ENCODE data around the gene ZBTB17. TPM values are rescaled to one million over a fixed set of nuclear protein-coding genes. Genes with fewer than 3 reads are reported as not detected.

The ZBTB17 gene
- total RNA-seq, 8 experiments from 2014 or later: 18.2 to 48.9 (median 38.4) TPM

DNA sequence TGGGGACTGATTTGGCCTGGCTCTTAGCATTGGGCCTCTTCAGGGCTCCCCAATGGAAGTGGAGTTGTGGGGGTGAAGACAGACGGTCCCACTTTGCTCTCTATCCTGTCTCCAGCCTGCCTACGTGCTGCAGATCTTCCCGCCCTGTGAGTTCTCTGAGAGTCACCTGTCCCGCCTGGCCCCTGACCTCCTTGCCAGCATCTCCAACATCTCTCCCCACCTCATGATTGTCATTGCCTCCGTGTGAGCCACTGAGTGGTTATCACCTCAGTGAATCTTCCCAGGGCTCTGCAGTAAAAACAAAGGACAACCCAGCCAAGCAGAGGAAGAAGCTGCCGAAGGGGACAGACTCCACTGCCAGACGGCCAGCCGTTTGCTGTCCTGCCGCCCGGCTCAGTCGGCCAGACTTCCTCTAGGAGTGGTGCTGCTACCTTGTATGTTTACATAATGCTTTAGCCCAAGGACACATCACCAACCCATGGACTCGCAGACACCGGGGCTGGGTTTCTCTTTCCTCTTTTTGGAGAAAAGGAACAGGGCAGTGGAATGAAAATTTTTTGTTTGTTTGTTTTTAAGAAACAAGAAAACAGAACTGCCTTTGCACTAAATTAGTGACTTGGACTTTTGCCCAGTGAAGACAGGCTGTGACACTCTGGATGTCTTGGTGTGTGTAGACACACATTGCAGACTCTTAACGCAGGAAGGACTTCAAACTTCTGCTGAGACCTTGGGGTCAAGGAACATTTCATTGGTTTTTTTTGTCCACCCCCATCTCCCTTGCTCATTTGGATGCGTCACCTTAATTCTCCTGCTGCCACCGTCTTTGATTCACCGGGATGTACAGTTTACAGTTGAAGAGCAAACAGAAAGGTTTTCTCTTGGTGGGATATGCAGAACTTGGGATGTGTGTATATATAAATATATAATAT is 36.5 kb downstream of the ZBTB17 start:
- 28 to 96% (median 90%) methylated on average over 4 to 17 of the region's 17 CpGs; no CpG with 5 or more reads in 1 of the 10 experiments for WGBS, 10 experiments
- in situ Hi-C loops (cut with MboI; ENCODE audit: low pct_unique_long_range_greater_than_20kb in 2 of 9, low sequenced_read_pairs in 9 of 9, unreplicated experiment in 9 of 9): loop anchor here in 1 of 9 experiments (25.0 kb wide), 1 partner anchor 127 kb away; the partner anchor contains the start of gene UQCRHL
- H3K27ac ChIP-seq: no peak overlapping the region
- no peak overlapping the region for H3K4me3 ChIP-seq
- H3K4me1 ChIP-seq (replicated peaks in 1 of 2): no peaks in the 10 kb centered on the region
- ATAC-seq (replicated peaks in 6 of 8): peak in 3 of 8 experiments; percentile 30 to 86 (median 79)

DNA sequence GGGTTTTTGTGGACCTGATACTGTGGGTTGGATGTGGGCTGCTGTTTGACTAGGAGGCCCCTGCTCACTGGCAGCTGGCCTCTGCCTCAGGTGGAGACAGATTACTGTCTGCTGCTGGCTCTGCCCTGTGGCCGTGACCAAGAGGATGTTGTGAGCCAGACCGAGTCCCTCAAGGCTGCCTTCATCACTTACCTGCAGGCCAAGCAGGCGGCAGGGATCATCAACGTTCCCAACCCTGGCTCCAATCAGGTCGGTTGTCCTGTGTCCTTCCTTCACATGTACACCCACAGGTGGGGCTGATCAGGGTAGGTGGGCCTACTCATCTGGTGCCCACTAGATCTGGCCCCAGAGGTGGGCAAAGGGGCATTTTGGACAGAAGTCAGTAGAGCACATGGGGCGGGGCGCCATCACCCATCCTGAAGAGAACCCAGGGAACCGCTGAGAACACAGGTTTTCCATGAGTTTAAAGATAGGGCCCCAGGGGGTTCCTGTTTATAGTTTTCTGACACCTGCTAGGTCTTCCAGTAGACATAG is 37.2 kb downstream of the ZBTB17 start:
- H3K27ac ChIP-seq: no peak overlapping the region
- no peak for ATAC-seq (replicated peaks in 6 of 8)
- 88 to 100% (median 96%) methylated on average over 2 to 7 of the region's 8 CpGs; no CpG with 5 or more reads in 2 of the 10 experiments for WGBS, 10 experiments
- in situ Hi-C loops (cut with MboI; ENCODE audit: low pct_unique_long_range_greater_than_20kb in 2 of 9, low sequenced_read_pairs in 9 of 9, unreplicated experiment in 9 of 9): loop anchor here in 1 of 9 experiments (25.0 kb wide), 1 partner anchor 126 kb away; the partner anchor contains the start of gene UQCRHL
- H3K4me1 ChIP-seq (replicated peaks in 1 of 2): no peaks in the 10 kb centered on the region
- H3K4me3 ChIP-seq: no peak overlapping the region

DNA sequence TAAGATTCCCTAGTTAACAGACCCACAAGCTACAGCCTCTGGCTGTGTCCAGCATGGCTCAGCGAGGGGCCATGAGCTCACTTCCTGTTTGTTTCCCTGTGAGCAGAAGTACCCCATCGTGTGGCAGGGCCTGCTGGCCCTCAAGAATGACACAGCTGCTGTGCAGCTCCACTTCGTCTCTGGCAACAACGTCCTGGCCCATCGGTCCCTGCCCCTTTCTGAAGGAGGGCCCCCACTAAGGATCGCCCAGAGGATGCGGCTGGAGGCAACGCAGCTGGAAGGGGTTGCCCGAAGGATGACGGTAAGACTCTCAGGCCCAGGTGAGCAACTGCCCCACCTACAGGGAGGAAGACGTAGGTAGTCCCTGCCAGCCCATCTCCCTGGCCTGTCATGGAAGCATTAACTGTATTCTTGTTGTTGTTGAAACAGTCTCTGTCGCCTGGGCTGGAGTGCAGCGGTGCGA is 38.2 kb downstream of the ZBTB17 start:
- peak in 1 of 8 experiments; percentile 23 for ATAC-seq (replicated peaks in 6 of 8)
- WGBS, 10 experiments: 20 to 91% (median 81%) methylated on average over 1 to 11 of the region's 14 CpGs; no CpG with 5 or more reads in 4 of the 10 experiments
- H3K4me3 ChIP-seq: no peak overlapping the region
- H3K4me1 ChIP-seq (replicated peaks in 1 of 2): no peaks in the 10 kb centered on the region
- in situ Hi-C loops (cut with MboI; ENCODE audit: low pct_unique_long_range_greater_than_20kb in 2 of 9, low sequenced_read_pairs in 9 of 9, unreplicated experiment in 9 of 9): loop anchor here in 1 of 9 experiments (25.0 kb wide), 1 partner anchor 125 kb away; the partner anchor contains the start of gene UQCRHL
- no peak overlapping the region for H3K27ac ChIP-seq

DNA sequence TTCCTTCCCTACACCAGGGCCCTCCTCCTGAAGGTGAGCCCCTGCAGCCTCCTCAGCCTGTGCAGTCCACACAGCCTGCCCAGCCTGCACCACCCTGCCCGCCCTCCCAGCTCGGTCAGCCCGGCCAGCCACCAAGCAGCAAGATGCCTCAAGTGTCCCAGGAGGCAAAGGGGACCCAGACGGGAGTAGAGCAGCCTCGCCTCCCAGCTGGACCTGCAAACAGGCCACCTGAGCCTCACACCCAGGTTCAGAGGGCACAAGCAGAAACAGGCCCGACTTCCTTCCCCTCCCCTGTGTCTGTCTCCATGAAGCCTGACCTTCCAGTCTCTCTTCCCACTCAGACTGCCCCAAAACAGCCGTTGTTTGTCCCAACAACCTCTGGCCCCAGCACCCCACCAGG is 38.8 kb downstream of the ZBTB17 start:
- no peak for ATAC-seq (replicated peaks in 6 of 8)
- Histone ChIP-seq H3K27ac (no peak overlapping the region), H3K4me3 (no peak overlapping the region), H3K4me1 (replicated peaks in 1 of 2) (no peaks in the 10 kb centered on the region)
- WGBS, 10 experiments: 80 to 100% (median 94%) methylated on average over 1 to 2 of the region's 7 CpGs; no CpG with 5 or more reads in 7 of the 10 experiments
- in situ Hi-C loops (cut with MboI; ENCODE audit: low pct_unique_long_range_greater_than_20kb in 2 of 9, low sequenced_read_pairs in 9 of 9, unreplicated experiment in 9 of 9): loop anchor here in 1 of 9 experiments (25.0 kb wide), 1 partner anchor 125 kb away; the partner anchor contains the start of gene UQCRHL

DNA sequence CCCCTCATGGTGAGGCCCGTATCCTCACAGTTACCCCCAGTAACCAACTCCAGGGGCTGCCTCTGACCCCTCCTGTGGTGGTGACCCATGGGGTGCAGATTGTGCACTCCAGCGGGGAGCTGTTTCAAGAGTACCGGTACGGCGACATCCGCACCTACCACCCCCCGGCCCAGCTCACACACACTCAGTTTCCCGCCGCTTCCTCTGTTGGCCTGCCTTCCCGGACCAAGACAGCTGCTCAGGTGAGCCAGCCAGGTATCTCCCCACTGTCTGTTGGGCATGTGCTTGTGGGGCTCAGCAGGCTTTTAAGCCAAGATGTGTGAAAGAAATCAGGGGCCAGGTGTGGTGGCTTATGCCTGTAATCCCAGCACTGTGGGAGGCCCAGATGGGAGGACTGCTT is 39.9 kb downstream of the ZBTB17 start:
- 80 to 100% (median 100%) methylated on average over 1 of the region's 10 CpGs; no CpG with 5 or more reads in 7 of the 10 experiments for WGBS, 10 experiments
- no peak overlapping the region for H3K27ac ChIP-seq
- in situ Hi-C loops (cut with MboI; ENCODE audit: low pct_unique_long_range_greater_than_20kb in 2 of 9, low sequenced_read_pairs in 9 of 9, unreplicated experiment in 9 of 9): loop anchor here in 1 of 9 experiments (25.0 kb wide), 1 partner anchor 124 kb away; the partner anchor contains the start of gene UQCRHL
- no peaks in the 10 kb centered on the region for H3K4me1 ChIP-seq (replicated peaks in 1 of 2)
- peak in 2 of 8 experiments; percentile 1 to 7 for ATAC-seq (replicated peaks in 6 of 8)
- no peak overlapping the region for H3K4me3 ChIP-seq

DNA sequence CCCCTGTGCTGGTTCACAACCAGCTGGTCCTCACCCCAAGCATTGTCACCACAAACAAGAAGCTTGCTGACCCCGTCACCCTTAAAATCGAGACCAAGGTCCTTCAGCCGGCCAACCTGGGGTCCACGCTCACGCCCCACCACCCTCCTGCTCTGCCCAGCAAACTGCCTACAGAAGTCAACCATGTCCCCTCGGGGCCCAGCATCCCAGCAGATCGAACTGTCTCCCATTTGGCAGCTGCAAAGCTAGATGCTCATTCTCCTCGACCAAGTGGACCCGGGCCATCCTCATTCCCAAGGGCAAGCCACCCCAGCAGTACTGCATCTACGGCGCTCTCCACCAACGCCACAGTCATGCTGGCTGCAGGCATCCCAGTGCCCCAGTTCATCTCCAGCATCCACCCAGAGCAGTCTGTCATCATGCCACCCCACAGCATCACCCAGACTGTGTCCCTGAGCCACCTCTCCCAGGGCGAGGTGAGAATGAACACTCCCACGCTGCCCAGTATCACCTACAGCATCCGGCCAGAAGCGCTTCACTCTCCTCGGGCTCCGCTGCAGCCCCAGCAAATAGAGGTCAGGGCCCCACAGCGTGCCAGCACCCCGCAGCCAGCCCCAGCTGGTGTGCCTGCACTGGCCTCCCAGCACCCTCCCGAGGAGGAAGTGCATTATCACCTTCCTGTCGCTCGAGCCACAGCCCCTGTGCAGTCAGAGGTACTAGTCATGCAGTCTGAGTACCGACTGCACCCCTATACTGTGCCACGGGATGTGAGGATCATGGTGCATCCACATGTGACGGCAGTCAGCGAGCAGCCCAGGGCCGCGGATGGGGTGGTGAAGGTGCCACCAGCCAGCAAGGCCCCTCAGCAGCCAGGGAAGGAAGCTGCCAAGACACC is 40.6 kb downstream of the ZBTB17 start:
- in situ Hi-C loops (cut with MboI; ENCODE audit: low pct_unique_long_range_greater_than_20kb in 2 of 9, low sequenced_read_pairs in 9 of 9, unreplicated experiment in 9 of 9): loop anchor here in 1 of 9 experiments (25.0 kb wide), 1 partner anchor 123 kb away; the partner anchor contains the start of gene UQCRHL
- Histone ChIP-seq H3K4me1 (replicated peaks in 1 of 2) (no peaks in the 10 kb centered on the region), H3K4me3 (no peak overlapping the region), H3K27ac (no peak overlapping the region)
- WGBS, 10 experiments: 80 to 100% (median 99%) methylated on average over 1 to 19 of the region's 29 CpGs; no CpG with 5 or more reads in 4 of the 10 experiments
- peak in 4 of 8 experiments; percentile 15 to 21 (median 18) for ATAC-seq (replicated peaks in 6 of 8)

DNA sequence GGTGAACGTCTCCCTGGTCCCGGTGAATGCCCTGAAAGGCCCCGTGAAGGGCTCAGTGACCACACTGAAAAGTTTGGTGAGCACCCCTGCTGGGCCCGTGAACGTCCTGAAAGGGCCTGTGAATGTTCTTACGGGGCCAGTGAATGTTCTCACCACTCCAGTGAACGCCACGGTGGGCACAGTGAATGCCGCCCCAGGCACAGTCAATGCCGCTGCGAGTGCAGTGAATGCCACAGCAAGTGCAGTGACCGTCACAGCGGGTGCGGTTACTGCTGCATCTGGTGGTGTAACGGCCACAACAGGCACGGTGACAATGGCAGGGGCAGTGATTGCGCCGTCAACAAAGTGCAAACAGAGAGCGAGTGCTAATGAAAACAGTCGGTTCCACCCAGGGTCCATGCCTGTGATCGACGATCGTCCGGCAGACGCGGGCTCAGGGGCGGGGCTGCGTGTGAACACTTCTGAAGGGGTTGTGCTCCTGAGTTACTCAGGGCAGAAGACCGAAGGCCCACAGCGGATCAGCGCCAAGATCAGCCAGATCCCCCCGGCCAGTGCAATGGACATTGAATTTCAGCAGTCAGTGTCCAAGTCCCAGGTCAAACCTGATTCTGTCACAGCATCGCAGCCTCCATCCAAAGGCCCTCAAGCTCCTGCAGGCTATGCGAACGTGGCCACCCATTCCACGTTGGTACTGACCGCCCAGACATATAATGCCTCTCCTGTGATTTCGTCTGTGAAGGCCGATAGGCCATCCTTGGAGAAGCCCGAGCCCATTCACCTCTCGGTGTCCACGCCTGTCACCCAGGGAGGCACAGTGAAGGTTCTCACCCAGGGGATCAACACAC is 41.5 kb downstream of the ZBTB17 start:
- no peak overlapping the region for H3K27ac ChIP-seq
- no peaks in the 10 kb centered on the region for H3K4me1 ChIP-seq (replicated peaks in 1 of 2)
- WGBS, 10 experiments: 80 to 100% (median 93%) methylated on average over 1 to 37 of the region's 42 CpGs; no CpG with 5 or more reads in 2 of the 10 experiments
- no peak overlapping the region for H3K4me3 ChIP-seq
- in situ Hi-C loops (cut with MboI; ENCODE audit: low pct_unique_long_range_greater_than_20kb in 2 of 9, low sequenced_read_pairs in 9 of 9, unreplicated experiment in 9 of 9): loop anchor here in 1 of 9 experiments (25.0 kb wide), 1 partner anchor 122 kb away; the partner anchor contains the start of gene UQCRHL
- ATAC-seq (replicated peaks in 6 of 8): peak in 4 of 8 experiments; percentile 9 to 21 (median 12)

DNA sequence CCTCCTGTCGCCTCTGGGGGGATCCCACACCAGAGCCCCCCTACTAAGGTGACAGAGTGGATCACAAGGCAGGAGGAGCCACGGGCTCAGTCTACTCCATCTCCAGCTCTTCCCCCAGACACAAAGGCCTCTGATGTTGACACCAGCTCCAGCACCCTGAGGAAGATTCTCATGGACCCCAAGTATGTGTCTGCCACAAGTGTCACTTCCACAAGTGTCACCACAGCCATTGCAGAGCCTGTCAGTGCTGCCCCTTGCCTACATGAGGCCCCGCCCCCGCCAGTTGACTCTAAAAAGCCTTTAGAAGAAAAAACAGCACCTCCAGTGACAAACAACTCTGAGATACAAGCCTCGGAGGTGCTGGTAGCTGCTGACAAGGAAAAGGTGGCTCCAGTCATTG is 42.2 kb downstream of the ZBTB17 start:
- no peaks in the 10 kb centered on the region for H3K4me1 ChIP-seq (replicated peaks in 1 of 2)
- no peak overlapping the region for H3K4me3 ChIP-seq
- in situ Hi-C loops (cut with MboI; ENCODE audit: low pct_unique_long_range_greater_than_20kb in 2 of 9, low sequenced_read_pairs in 9 of 9, unreplicated experiment in 9 of 9): loop anchor here in 1 of 9 experiments (25.0 kb wide), 1 partner anchor 121 kb away; the partner anchor contains the start of gene UQCRHL
- no peak overlapping the region for H3K27ac ChIP-seq
- 56 to 100% (median 78%) methylated on average over 2 to 5 of the region's 5 CpGs; no CpG with 5 or more reads in 6 of the 10 experiments for WGBS, 10 experiments
- ATAC-seq (replicated peaks in 6 of 8): no peak

DNA sequence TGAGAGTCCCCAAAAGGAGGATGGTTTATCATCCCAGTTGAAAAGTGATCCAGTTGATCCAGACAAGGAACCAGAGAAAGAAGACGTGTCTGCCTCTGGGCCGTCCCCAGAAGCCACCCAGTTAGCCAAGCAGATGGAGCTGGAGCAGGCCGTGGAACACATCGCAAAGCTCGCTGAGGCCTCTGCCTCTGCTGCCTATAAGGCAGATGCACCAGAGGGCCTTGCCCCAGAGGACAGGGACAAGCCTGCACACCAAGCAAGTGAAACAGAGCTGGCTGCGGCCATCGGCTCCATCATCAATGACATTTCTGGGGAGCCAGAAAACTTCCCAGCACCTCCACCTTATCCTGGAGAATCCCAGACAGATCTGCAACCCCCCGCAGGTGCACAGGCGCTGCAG is 43.3 kb downstream of the ZBTB17 start:
- Histone ChIP-seq H3K4me1 (replicated peaks in 1 of 2) (no peaks in the 10 kb centered on the region), H3K4me3 (no peak overlapping the region), H3K27ac (no peak overlapping the region)
- in situ Hi-C loops (cut with MboI; ENCODE audit: low pct_unique_long_range_greater_than_20kb in 2 of 9, low sequenced_read_pairs in 9 of 9, unreplicated experiment in 9 of 9): loop anchor here in 1 of 9 experiments (25.0 kb wide), 1 partner anchor 120 kb away; the partner anchor contains the start of gene UQCRHL
- WGBS, 10 experiments: 86 to 100% (median 98%) methylated on average over 2 to 8 of the region's 9 CpGs; no CpG with 5 or more reads in 6 of the 10 experiments
- no peak for ATAC-seq (replicated peaks in 6 of 8)

DNA sequence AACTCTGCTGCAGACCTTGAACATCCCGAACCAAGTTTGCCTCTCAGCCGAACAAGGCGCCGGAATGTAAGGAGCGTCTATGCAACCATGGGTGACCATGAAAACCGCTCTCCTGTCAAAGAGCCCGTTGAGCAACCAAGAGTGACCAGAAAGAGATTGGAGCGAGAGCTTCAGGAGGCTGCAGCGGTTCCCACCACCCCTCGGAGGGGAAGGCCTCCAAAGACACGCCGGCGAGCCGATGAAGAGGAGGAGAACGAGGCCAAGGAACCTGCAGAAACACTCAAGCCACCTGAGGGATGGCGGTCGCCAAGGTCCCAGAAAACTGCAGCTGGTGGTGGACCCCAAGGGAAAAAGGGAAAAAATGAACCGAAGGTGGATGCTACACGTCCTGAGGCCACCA is 44.0 kb downstream of the ZBTB17 start:
- WGBS, 10 experiments: 92 to 100% (median 97%) methylated on average over 4 to 14 of the region's 19 CpGs
- ATAC-seq (replicated peaks in 6 of 8): no peak
- H3K4me3 ChIP-seq: no peak overlapping the region
- H3K4me1 ChIP-seq (replicated peaks in 1 of 2): no peaks in the 10 kb centered on the region
- no peak overlapping the region for H3K27ac ChIP-seq
- in situ Hi-C loops (cut with MboI; ENCODE audit: low pct_unique_long_range_greater_than_20kb in 2 of 9, low sequenced_read_pairs in 9 of 9, unreplicated experiment in 9 of 9): loop anchor here in 1 of 9 experiments (25.0 kb wide), 1 partner anchor 120 kb away; the partner anchor contains the start of gene UQCRHL

DNA sequence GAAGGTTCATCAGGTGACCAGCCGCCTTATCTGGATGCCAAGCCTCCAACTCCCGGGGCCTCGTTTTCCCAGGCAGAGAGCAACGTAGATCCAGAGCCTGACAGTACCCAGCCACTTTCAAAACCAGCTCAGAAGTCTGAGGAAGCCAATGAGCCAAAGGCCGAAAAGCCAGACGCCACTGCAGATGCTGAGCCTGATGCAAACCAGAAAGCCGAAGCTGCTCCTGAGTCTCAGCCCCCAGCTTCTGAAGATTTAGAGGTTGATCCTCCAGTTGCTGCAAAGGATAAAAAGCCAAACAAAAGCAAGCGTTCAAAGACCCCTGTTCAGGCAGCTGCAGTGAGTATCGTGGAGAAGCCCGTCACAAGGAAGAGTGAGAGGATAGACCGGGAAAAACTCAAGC is 44.5 kb downstream of the ZBTB17 start:
- in situ Hi-C loops (cut with MboI; ENCODE audit: low pct_unique_long_range_greater_than_20kb in 2 of 9, low sequenced_read_pairs in 9 of 9, unreplicated experiment in 9 of 9): loop anchor here in 1 of 9 experiments (25.0 kb wide), 1 partner anchor 119 kb away; the partner anchor contains the start of gene UQCRHL
- no peak overlapping the region for H3K27ac ChIP-seq
- ATAC-seq (replicated peaks in 6 of 8): no peak
- no peak overlapping the region for H3K4me3 ChIP-seq
- no peaks in the 10 kb centered on the region for H3K4me1 ChIP-seq (replicated peaks in 1 of 2)
- 88 to 100% (median 95%) methylated on average over 1 to 8 of the region's 11 CpGs; no CpG with 5 or more reads in 1 of the 10 experiments for WGBS, 10 experiments
